PC-3 (cell line): ENCODE measurements around the gene CD320.

Experiments used
- EZH2 ChIP-seq: fragments of 300-600 bp; sonication (generic); IDR thresholded peaks from one replicate; pipeline ENCODE4 v1.6.1; 2017; ENCODE audit warnings: antibody characterized with exemption, mild to moderate bottlenecking, low read length; ENCODE audit not compliant: unreplicated experiment
- TF ChIP-seq, protein P1 (sequence below): fragments of 300-600 bp; sonication (generic); conservative IDR thresholded peaks from 2 replicates; pipeline ENCODE4 v1.5.1; 2017; ENCODE audit warnings: antibody characterized with exemption, low read depth, mild to moderate bottlenecking, low read length

DNA sequence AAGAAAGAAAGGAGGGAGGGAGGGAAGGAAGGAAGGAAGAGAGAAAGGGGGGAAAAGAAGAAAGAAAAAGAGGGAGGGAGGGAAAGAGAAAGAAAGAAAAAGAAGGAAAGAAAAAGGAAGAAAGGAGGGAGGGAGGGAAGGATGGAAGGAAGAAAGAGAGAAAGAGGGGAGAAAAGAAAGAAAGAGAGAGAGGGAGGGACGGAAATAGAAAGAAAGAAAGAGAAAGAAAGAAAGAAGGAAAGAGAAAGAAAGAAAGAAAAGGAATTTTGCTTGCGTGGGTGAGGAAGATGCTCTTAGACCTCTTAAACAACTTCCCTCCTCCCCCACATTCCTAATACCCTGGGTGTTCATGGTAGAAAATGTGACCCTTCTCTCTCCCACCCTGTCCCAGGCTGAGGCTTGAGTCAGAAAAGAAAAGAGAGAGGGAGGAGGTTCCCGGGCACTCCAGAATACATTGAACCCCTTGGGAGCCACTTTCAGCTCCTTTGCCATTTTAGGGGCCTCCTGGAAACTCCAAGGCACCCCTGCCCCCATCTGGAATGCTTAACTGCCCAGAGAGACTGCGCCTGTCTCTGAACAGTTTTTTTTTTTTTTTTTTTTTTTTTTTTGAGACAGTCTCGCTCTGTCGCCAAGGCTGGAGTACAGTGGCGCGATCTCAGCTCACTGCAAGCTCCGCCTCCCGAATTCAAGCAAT lies 44.1 kb upstream of the CD320 start:
- TF ChIP-seq, protein P1, sequence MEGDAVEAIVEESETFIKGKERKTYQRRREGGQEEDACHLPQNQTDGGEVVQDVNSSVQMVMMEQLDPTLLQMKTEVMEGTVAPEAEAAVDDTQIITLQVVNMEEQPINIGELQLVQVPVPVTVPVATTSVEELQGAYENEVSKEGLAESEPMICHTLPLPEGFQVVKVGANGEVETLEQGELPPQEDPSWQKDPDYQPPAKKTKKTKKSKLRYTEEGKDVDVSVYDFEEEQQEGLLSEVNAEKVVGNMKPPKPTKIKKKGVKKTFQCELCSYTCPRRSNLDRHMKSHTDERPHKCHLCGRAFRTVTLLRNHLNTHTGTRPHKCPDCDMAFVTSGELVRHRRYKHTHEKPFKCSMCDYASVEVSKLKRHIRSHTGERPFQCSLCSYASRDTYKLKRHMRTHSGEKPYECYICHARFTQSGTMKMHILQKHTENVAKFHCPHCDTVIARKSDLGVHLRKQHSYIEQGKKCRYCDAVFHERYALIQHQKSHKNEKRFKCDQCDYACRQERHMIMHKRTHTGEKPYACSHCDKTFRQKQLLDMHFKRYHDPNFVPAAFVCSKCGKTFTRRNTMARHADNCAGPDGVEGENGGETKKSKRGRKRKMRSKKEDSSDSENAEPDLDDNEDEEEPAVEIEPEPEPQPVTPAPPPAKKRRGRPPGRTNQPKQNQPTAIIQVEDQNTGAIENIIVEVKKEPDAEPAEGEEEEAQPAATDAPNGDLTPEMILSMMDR, result no peak
- TF ChIP-seq EZH2, result no peak
